Measurements from ENCODE around the gene SH3RF1.
"Not testable (repeated sequence)": the region's sequence is repeated elsewhere in the genome, so short reads cannot be mapped to it uniquely, and the experiment has no call there.

SH3RF1 gene

DNA sequence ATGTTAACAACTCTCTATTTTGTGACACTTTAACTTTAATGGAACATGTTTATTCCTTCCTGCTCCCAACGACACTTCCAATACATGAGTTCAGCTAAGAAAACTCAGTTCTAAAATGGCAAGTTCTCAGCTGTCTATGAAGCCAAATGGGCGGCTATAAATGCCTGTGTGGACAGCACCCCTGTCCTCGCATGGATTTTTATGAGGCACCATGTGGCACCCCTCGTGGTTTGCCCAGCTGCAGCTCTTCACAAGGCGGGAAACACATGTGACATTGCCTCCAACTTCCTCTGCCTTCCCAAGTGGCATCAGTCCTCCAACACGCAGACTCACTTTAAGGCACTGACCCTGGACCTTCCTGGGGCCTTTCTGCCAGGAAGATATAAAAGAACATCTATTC lies 48.0 kb downstream of the SH3RF1 start:
- no peak for DNase-seq

DNA sequence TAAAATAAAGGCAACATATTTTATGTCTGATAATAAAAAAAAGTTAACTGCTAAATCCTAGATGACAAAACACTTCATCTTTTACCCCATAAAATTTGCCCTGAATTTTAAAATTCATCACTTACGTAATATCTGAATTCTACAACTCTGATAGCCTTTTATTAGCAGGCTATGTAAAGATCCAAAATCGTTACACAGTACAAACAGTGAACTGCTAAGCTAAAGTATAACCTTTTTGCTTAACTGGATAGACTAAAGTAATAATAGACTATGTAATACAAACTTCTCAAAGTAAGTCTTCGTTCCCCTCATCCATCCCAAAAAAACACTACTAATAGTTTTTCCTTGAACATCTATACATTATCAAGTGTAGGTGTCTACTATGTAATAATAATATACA lies 49.1 kb downstream of the SH3RF1 start:
- no peak for DNase-seq

DNA sequence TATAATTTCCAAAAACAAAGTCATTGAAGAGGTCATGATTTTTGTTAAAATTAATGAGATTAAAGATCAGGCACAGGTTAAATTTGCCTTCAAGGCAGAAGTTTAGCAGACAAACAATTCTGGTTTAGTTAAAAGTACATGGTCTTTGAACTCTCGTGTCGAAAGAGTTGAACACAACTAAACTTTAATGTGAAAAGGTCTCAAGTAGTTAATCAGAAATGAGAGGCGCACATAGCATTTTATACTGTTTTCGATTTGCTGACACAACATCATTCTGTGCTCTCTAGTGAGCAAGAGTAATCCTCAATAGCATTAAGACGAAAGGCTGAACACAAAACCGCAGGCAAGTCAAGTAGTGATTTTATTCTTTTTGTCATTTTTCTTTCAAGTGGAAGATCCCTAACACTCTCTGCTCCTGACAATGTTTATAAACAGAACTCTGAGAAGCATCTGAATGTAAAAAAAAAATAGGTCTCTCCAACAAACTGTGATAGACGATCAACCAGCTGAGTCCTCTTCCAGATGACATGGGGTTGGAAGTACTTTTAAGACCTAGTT lies 49.8 kb downstream of the SH3RF1 start:
- DNase-seq = no peak

DNA sequence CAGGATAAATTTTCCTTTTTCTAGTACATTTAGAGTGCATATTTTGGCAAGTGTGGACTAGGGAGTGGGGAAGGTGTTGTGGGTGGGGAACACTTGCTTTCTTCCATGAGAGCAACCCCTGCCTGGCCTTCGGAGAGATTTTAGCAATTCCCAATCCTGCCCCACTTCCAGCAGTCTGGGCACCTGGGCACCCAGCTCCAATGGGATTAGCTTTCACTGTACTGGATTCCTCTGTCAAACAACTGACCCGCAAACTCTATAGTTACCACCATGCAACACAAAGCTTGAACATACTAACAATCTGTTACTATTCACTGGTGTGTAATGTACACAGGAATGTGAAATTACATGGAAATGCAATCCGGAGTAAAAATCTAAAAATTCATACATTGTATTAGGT lies 50.3 kb downstream of the SH3RF1 start:
- DNase-seq = no peak

DNA sequence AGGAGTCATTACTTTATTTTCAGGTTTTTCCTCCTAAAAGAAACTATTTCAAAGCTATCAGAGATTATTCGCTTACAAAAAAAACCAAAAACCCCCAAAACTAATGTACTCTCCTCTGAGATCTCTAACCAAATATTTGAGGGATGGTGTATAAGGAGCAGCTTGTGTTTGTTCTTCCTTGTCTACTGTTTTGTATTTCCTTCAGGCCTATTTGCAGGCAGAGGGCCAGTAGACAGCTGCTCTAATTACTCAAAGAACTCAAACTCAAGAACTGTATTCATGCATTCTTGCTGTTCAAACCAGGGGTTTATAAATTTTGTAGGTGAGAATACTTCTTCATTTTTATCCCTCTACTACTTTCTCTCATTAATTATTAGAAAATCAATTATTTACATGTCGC lies 51.3 kb downstream of the SH3RF1 start:
- no peak for DNase-seq

DNA sequence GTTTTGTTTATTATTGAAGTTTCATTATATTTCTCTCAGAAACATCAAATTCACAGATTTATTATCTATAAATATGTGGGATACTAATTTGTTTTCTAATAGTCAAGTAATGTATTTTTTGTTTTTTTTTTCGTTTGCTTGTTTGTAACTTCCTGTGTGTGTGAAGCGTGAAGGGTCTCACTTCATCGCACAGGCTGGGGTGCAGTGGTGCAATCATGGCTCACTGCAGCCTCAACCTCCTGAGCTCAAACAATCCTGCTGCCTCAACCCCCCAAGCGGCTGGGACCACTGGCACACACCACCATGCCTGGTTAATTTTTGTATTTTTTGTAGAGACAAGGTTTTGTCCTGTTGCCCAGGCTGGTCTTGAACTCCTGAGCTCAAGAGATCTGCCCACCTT lies 55.1 kb downstream of the SH3RF1 start:
- no peak for DNase-seq

DNA sequence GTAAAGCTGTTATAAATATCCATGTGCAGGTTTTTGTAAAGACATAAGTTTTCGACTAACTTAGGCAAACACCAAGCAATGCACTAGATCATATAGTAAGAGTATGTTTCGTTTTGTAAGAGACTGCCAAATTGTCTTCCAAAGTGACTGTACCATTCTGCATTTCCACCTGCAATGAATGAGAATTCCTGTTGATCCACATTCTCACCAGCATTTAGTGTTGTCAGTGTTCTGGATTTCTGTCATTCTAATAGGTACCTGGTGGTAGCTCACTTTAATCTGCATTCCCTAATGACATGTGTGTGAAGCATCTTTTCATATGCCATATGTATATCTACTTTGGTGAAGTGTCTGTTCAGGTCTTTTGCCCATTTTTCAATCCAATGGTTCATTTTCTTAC lies 57.8 kb downstream of the SH3RF1 start:
- no peak for DNase-seq

DNA sequence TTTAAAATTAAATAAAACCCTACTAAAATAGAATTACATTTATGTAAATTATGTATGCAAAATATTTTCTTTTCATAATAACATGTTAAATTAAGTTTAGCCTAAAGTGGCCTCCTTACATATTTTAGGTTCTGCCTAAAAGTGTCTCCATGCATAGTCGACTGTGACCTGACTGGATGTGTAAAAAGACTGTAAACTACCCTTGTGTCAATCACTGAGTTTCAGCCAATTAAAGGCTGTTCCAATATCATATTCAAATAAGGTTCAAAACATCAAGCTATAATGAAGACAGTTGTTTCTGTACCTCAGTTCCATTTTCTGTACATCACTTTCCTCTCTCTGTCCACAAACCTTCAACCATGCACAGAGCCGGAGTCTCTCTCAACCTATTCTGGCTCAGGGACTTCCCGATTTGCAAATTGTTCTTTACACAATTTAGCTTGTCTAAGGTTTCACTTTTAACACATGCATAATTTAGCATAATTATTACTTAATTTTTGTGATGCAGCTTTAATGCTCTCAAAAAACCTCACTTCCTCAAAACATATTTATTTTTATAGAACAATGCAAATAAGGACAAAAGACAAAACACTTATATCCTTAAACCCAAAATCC lies 60.1 kb downstream of the SH3RF1 start:
- no peak for DNase-seq

DNA sequence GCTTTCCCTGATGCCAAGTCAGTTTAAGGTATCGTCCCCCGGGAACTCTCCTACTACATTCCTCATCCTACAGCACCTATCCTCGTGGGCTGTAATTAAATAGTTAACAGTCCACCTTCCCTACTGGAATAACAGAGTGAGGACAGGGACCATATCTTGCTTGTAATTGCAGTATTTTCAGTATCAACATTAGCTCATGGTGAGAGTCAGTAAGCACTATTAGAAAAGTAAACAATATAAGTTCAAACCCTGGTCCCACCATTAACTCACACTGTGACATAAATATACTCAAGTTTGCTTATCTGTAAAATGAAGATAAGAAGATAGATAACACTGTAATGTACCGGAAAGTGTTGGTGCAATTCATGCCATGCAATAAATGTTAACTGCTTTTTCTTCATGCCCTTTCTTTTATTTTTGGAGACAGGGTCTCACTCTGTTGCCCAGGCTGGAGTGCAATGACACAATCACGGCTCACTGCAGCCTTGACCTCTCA lies 61.3 kb downstream of the SH3RF1 start:
- DNase-seq = no peak

DNA sequence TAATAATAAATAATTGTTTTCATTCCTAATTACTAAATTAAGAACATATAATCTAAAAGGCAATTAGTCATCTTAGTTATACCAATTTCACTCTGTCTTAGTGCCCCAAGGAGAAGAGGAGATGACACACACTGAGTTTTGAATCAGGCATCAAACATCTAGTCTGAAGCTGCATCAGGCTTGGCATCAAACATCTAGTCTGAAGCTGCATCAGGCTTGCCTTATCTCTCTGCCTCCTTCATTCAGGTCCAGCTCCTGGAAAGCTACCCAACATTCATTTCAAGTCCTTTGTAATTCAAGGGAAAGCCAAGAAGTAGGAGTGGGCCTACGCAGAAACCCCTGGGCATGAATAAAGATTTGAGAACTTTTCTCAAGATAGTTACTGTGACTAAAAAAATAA lies 62.2 kb downstream of the SH3RF1 start:
- no peak for DNase-seq

DNA sequence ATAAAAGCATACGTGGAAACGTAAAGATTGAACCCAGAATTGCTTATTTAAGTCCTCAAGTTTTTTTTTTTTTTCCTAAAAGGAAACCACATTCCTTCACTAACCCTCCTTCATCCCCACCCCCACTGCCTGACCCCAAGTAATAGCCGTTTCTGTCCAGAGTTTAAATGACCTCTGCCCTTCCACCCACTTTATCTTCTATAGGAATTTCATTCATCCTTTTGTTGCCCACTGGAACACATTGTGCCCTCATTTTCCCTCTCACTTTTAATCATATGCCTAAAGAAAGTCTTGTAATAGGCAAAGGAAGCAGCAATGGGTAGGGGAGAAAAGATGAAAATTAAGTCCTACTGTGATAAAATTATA lies 62.7 kb downstream of the SH3RF1 start:
- no peak for DNase-seq

DNA sequence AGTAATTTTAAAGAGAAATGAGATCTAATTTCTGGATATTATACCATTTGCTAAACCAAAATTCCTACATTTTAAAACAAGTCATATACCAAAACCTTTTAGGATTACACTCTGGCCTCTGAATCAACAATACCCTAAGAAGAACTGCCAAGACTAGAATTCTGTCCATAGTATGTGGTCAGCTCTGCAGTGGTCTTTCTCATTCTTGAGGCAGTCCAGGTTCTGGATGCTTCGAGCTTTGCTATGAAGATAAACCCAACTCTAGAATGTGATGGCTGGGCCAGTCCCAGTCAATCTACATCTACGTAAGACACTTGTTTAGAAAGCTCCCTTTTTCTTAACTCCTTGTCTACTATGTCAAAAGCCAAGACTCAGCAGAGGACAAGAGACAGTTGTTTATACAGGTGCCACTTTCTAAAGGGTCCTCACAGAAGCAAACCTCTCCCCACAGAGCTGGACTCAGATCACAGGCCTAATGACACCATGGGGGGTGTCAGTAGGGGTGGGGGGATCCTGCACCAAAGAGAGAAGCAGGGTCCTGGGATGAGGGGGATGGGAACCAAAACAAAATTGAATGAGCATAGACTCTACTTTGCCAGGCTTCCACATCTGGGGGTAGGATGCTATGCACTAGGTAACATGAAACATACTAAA lies 63.2 kb downstream of the SH3RF1 start:
- DNase-seq = no peak

DNA sequence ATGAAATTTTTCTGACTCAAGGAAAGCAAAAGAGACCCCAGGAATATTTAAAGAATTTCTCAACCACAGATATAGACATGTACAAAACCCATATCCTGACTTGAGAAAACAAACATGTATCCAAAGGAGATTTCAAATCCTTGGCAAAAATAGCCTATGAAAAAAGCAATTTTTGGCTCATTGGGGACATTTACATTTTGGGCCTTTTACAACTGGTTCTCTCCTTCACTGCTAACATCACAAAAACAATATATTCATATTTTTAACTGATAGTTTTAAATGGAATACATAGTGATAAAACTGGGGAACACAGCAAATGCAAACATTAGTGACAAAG lies 65.0 kb downstream of the SH3RF1 start:
- DNase-seq = no peak

DNA sequence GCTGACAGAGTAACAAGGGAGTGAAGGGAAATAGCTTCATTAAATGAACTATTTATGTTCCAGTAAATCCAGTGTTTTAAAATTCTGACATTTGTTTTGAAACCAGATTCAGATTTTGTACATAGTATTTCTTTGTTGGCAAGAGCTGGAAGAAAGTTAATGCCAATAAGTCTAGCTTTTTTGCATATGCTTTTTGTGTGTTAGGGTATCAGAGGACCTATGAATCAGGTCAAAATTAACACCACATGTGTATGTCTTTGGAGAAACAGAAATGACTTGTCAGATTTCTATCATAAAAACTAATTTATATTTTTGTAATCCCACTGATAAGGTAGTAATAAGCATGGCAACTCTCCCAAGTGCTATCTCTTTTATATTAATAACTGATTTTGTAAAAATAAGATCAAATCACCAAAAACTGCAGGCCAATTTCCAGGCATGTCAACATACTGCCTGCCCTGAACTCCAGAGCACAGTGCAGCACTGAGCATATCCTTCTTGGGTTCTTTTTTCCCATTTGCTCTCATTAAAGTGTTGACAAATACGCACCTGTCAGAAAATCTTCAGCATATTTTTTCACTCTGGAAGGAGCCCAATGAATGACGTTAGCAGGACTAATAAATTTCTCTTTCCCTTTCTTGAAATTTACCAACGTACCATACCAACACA lies 65.5 kb downstream of the SH3RF1 start:
- no peak for DNase-seq

DNA sequence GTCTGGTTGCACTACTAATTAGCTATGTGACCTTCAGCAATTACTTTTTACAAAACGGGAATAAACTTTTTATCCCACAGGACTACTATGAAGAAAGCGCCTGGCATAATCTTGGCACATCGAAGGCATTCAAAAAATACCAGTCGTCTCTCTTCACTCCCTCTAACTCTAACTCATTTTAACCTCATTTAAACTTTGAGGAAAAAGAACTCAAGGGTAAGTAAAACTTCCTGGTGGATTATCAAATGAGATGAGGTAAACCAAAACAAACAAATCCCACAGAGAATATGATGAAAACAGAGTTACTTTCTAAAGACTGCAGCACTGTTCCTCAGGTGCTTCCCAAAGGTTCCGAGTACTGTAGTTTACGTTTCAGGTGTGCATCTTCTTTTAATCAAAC lies 66.9 kb downstream of the SH3RF1 start:
- no peak for DNase-seq

DNA sequence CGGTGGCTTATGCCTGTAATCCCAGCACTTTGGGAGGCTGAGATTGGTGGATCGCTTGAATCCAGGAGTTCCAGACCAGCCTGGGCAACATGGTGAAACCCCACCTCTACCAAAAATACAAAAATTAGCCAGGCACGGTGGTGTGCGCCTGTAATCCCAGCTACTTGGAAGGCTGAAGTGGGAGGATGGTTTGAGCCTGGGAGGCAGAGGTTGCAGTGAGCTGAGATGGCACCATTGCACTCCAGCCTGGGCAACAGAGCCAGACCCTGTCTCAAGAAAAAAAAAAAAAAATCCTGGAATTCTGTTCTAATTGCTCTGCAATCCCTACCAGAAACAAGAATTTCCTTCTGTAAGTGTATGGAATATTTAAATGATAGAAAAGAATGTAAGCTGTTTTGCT lies 67.5 kb downstream of the SH3RF1 start:
- DNase-seq = not testable (repeated sequence)

DNA sequence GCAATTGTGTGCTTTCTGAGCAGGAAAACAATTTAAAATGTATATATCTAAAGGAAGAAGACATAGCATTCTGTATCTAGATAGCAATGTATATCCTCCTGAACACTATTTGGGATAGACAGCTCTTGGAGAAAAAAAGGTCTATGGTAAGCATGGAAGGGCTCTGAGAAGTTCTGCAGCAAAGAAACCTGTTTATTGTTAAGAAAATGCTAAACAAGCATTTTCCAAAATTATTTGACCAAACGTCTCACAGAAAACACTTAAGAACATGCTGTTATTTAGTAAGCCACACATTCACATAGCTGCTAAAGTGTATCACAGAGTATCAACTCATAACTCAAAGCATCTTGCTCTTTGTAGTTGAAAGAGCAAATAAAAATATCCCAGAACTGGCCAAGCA lies 67.9 kb downstream of the SH3RF1 start:
- no peak for DNase-seq

DNA sequence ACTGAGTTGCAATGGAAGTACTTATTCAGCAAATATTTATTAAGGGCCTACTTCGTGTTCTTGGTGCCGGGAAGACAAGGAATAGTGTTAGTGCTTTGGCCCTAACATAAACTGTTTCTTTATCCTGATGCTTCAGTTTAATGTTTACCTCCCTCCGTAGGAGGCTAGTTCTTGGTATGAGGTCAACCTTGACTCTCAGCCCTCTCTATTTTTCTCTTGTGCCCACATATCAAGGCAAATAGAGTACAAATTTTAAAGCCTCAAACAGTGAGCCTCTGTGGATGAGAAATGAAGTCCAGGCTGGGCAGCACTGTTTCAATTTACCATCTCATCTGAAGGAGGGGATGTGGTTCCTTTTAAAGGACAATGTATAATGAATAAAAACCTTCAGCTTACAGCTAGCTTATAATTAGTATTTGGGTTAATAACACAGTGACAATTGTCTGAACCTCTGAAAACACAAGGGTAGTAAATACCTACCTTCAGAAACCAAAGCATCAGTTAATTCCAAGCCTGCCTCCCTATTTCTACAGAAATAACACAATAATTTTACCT lies 68.5 kb downstream of the SH3RF1 start:
- DNase-seq = no peak

DNA sequence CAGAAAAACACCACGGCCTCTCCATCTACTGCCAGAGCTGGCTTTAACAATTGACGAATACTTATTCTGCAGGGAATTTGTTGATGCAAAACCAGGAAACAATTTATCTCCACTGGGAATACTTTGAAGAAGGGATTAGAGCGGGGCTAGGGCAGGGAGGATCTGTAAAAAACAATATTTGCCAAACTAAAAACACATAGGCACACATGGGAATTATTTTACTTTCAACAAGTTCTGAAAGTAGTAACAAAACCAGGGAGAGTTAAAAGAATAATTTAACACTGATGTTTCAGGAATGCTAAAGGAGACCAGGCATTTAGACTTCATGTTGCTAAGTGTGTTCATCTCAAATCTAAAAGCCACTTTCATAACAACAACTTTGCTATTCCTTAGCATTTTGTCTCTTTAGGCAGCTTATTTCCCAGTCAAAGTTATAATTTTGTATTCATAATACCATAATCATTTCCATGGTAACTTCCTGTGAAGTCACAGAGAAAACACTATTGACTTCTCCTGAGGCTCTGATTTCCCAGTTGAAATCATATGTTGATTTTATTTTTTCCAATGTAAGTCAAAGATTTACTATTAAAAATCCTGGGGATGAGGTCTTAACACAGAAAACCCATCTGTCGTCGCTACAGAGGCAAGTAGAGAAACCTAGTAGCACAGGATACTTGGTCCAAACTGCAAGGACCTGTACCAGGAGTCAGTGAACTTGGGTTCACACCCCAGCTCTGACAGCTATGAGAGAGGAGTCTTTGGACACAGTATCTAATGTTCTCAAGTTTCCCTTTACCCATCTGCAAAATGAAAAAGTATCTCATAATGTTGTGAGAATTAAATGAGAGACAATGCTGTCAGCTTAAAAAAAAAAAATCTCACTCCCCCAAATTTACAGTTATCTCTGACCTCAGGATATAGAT lies 69.3 kb downstream of the SH3RF1 start:
- DNase-seq = no peak

DNA sequence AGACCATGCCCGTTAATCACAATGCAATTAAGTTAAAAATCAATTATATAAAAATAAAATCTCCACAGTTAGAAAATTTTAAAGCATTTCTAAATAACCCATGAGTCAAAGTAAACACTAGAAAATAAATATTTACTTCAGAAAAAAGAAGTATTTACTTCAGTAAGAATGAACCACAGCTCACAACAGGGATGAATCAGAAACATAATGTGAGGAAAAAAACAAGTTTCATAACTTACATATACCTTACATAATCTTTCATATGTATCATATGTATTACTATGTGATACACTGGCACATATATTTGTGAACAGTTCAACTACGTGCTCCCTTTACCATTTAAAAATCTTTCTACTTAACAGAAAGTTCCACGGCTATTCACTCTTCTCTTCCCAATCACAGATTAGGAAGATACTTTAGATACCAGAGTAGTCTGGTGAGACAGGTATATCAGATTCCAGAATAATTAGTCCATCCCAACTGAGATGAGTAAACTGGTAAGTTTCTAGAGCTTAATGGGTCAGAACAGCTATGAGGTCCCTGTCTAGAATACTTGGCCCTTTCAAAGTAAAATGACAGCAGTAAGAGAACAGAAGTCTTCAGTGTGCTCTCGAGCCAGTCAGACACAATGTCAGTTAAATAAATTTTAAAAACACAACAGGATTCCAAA lies 70.3 kb downstream of the SH3RF1 start:
- no peak for DNase-seq

DNA sequence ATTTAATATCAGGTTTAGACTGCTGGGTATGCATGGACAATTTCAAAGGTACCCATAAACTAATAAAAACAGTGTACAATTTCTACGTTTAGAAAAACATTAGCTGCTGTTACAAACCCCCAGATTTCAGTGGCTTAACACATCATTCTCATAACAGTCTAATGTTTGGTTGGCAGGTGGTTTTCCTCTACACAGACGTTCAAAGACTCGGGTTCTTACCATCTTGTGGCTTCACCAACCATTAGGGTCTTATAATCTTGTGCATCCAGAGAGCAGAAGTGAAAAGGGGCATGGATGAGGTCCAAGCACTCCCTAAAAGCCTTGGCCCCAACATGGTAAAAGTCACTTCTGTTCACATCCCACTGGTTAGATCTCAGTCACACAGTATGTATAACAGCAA lies 71.6 kb downstream of the SH3RF1 start:
- DNase-seq = no peak

DNA sequence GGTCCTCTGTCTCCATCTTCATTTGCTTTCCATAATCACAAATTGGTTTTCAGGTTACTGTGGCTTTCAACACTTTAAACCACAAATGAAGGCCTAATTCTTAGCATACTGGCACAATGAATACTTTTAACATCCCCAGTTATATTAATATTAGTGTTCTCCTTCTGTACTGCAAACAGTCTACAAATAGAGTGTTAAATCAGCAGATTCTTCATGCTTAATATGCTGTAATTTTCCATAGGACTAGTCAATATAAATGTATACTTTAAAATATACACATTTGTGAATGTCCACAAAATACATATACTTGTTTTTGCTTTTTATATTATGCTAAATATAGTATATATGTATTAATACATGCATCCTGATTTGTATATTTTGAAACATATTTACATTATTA lies 72.6 kb downstream of the SH3RF1 start:
- no peak for DNase-seq
